Esophagus squamous epithelium (tissue), 4 donors: ENCODE data around the gene CENPU.

Source experiments
- POLR2A ChIP-seq, 4 donors: fragments of 450-650 bp; IDR thresholded peaks; one replicate each; pipeline ENCODE4 v1.6.1; 2017; ENCODE audit warnings: antibody characterized with exemption in 4 of 4, mild to moderate bottlenecking in 4 of 4, moderate library complexity in 3 of 4
- TF ChIP-seq, protein P1 (sequence below), 6 experiments: fragments of 450-650 bp in 4 of 6; fragments of 200-600 bp in 2 of 6; sonication (generic) in 2 of 6; IDR thresholded peaks; one replicate each; pipeline ENCODE4 v1.5.1; 2016 to 2019; ENCODE audit warnings: antibody characterized with exemption in 6 of 6, mild to moderate bottlenecking in 4 of 6, moderate library complexity in 4 of 6

- TF ChIP-seq, protein P1, sequence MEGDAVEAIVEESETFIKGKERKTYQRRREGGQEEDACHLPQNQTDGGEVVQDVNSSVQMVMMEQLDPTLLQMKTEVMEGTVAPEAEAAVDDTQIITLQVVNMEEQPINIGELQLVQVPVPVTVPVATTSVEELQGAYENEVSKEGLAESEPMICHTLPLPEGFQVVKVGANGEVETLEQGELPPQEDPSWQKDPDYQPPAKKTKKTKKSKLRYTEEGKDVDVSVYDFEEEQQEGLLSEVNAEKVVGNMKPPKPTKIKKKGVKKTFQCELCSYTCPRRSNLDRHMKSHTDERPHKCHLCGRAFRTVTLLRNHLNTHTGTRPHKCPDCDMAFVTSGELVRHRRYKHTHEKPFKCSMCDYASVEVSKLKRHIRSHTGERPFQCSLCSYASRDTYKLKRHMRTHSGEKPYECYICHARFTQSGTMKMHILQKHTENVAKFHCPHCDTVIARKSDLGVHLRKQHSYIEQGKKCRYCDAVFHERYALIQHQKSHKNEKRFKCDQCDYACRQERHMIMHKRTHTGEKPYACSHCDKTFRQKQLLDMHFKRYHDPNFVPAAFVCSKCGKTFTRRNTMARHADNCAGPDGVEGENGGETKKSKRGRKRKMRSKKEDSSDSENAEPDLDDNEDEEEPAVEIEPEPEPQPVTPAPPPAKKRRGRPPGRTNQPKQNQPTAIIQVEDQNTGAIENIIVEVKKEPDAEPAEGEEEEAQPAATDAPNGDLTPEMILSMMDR (IDR thresholded peaks at IDR 0.05): no peak
- TF ChIP-seq POLR2A (IDR thresholded peaks at IDR 0.05): no peak
Observed at GRCh38 chr4:184728858-184729257, 5.0 kb downstream of the CENPU start.
